Thyroid gland (tissue), 4 donors: ENCODE data around the gene HGD.

ENCODE experiments used
- CTCF ChIP-seq, 6 experiments: fragments of 200-600 bp in 3 of 6; fragments of 450-650 bp in 3 of 6; sonication (generic) in 3 of 6; IDR thresholded peaks; one replicate each; pipeline ENCODE4 v1.5.1; 2016 to 2019; ENCODE audit warnings: antibody characterized with exemption in 6 of 6, mild to moderate bottlenecking in 2 of 6, inconsistent platforms in 1 of 6, moderate library complexity in 1 of 6
- POLR2A ChIP-seq, 2 donors: fragments of 450-650 bp; IDR thresholded peaks; one replicate each; pipeline ENCODE4 v1.6.1; 2017; ENCODE audit warnings: antibody characterized with exemption in 2 of 2, mild to moderate bottlenecking in 2 of 2, moderate library complexity in 1 of 2

GRCh38 chr3:120604382-120604781, 77.7 kb downstream of the HGD start:
- TF ChIP-seq CTCF (IDR thresholded peaks at IDR 0.05) (no peak), POLR2A (IDR thresholded peaks at IDR 0.05) (no peak)
